ENCODE measurements around the gene PDGFRB.

DNA sequence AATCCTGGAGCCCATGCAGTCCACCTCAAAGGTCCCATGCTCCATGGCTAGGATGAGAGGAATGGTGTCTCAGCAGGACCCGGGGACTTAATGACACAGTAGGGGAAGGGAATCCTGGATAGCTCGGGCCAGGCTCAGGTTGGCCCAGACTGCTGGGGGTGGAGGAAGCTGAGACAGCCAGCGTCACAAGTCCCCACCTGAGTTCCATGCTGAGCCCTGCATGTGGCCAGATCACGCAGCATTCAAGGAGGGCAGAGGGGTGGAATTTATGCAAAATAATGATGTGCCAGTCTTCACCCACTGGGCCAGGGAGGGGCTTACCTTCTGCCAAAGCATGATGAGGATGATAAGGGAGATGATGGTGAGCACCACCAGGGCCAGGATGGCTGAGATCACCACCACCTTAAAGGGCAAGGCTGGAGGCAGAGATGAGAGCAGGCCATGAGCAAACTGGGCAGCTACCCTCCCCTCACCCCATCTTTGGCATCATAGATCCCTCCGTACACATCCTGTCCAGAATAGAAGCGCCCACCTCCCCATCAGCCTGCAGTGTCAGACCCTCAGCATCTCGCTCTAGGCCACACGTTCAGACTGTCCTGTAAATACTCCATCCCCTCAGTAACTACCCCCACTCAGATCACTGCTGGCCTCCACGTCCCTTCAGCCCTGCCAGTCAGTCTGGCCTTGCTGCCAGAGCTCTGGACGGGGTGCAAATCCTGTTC is 29.3 kb downstream of the PDGFRB start:
- TF ChIP-seq, protein P1, sequence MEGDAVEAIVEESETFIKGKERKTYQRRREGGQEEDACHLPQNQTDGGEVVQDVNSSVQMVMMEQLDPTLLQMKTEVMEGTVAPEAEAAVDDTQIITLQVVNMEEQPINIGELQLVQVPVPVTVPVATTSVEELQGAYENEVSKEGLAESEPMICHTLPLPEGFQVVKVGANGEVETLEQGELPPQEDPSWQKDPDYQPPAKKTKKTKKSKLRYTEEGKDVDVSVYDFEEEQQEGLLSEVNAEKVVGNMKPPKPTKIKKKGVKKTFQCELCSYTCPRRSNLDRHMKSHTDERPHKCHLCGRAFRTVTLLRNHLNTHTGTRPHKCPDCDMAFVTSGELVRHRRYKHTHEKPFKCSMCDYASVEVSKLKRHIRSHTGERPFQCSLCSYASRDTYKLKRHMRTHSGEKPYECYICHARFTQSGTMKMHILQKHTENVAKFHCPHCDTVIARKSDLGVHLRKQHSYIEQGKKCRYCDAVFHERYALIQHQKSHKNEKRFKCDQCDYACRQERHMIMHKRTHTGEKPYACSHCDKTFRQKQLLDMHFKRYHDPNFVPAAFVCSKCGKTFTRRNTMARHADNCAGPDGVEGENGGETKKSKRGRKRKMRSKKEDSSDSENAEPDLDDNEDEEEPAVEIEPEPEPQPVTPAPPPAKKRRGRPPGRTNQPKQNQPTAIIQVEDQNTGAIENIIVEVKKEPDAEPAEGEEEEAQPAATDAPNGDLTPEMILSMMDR (optimal IDR thresholded peaks at IDR 0.05 in 1 of 3, IDR thresholded peaks at IDR 0.05 in 1 of 3, conservative IDR thresholded peaks at IDR 0.05 in 1 of 3; ENCODE audit: extremely low read depth in 1 of 3, insufficient read depth in 2 of 3, low read length in 3 of 3), result no peak
- TF ChIP-seq EZH2 (IDR thresholded peaks at IDR 0.05; ENCODE audit: low read length), result no peak
